Left cardiac atrium (tissue), 4 donors: ENCODE measurements around the gene DPF1. TPM values are rescaled to one million over a fixed set of nuclear protein-coding genes. Genes with fewer than 3 reads are reported as not detected.
"Not testable (repeated sequence)": the region's sequence is repeated elsewhere in the genome, so short reads cannot be mapped to it uniquely, and the experiment has no call there.

Source experiments
- ATAC-seq, 2 donors: fragments of 200-7000 bp; cut with Tn5 transposase; one replicate each; pipeline ENCODE4 v1.9.1; 2020; ENCODE audit warnings: mild to moderate bottlenecking in 2 of 2, moderate library complexity in 2 of 2
- DNase-seq: peaks from one replicate; pipeline ENCODE4 v3.0.0-alpha.2; 2020
- intact Hi-C, 2 donors: fragments of 100-400 bp; cut with DNase I; formaldehyde crosslinking; loops; one replicate each; pipeline versions ENCODE4 v1.14.1 to v1.15.1; 2022 to 2023
- long read RNA-seq: library from polyadenylated mRNA; unstranded; transcript quantifications from one replicate; pipeline ENCODE4 v2.0.0, GENCODE V29; 2021
- total RNA-seq, 2 donors: library from RNA; stranded (reverse); fragmentation: NEBNext Ultra II Directional; extraction: Animal tissue kit (Norgen Biotek cat#: 25700); gene quantifications; one replicate each; pipeline ENCODE4 v1.2.1, GENCODE V29; 2021
- donor health status: DM: no; HTN: yes; CAD: no.
- donor health status: DM: no; HTN: yes; CAD: no; lungs with severe emphysema.
- donor health status: DM: yes; HTN: yes; CAD: no.
- donor health status: Dilated cardiomyopathy.

The DPF1 gene
- under 1 TPM in 1 of 2 donors, not detected in 1; 0.26 TPM for total RNA-seq
- long read RNA-seq: 0 reads

- peak; percentile 53 for DNase-seq
- intact Hi-C loops: loop anchor here in 1 of 2 donors (10.0 kb wide), 1 partner anchor 79 kb away; no protein-coding TSS in a partner anchor
- peak; percentile 86 to 89 for ATAC-seq
Observed at GRCh38 chr19:38224014-38224862, at the start of gene DPF1. Gene DPF1, minus strand, starts transcription at chr19:38224222. Its CDS starts 80 bp downstream, at chr19:38224142.

GRCh38 chr19:38273499-38273898 lies 49.5 kb upstream of the DPF1 start:
- DNase-seq: no peak
- intact Hi-C loops: no loop called here
- no peak for ATAC-seq

GRCh38 chr19:38270587-38271167 lies 46.7 kb upstream of the DPF1 start:
- ATAC-seq (no peak), DNase-seq (no peak)
- intact Hi-C loops: no loop called here

GRCh38 chr19:38268539-38268938 lies 44.5 kb upstream of the DPF1 start:
- no peak for DNase-seq
- intact Hi-C loops: no loop called here
- ATAC-seq: no peak

- ATAC-seq (no peak), DNase-seq (no peak)
- intact Hi-C loops: no loop called here
Observed at GRCh38 chr19:38267761-38268483, 43.9 kb upstream of the DPF1 start.

- intact Hi-C loops: no loop called here
- DNase-seq (no peak), ATAC-seq (peak in 1 of 2 donors; percentile 10)
Observed at GRCh38 chr19:38266981-38267597, 43.1 kb upstream of the DPF1 start.

- intact Hi-C loops: no loop called here
- DNase-seq (no peak), ATAC-seq (no peak)
Observed at GRCh38 chr19:38265921-38266429, 42.0 kb upstream of the DPF1 start.

- DNase-seq (peak; percentile 42), ATAC-seq (peak in 1 of 2 donors; percentile 18)
Observed at GRCh38 chr19:38265213-38265861, 41.3 kb upstream of the DPF1 start.

GRCh38 chr19:38264486-38265212 lies 40.6 kb upstream of the DPF1 start, which contains the start of gene SPINT2:
Gene SPINT2, plus strand, starts transcription at chr19:38264573. Its CDS starts 320 bp downstream, at chr19:38264893.
- intact Hi-C loops: no loop called here
- ATAC-seq (peak; percentile 55 to 62), DNase-seq (peak; percentile 45)

More at GRCh38 chr19:38265213-38265861, 41.3 kb upstream of the DPF1 start:
- intact Hi-C loops: no loop called here

- intact Hi-C loops: no loop called here
- DNase-seq (peak; percentile 49), ATAC-seq (peak; percentile 70 to 77)
Observed at GRCh38 chr19:38263689-38264485, 39.9 kb upstream of the DPF1 start.

GRCh38 chr19:38262585-38263268 lies 38.7 kb upstream of the DPF1 start:
- ATAC-seq (no peak), DNase-seq (no peak)
- intact Hi-C loops: no loop called here

GRCh38 chr19:38261942-38262341 lies 37.9 kb upstream of the DPF1 start:
- intact Hi-C loops, ATAC-seq, DNase-seq: not testable (repeated sequence)

- intact Hi-C loops: no loop called here
- DNase-seq: no peak
Observed at GRCh38 chr19:38255383-38256014, 31.5 kb upstream of the DPF1 start.

GRCh38 chr19:38253788-38254187 lies 29.8 kb upstream of the DPF1 start:
- no peak for DNase-seq
- ATAC-seq: no peak
- intact Hi-C loops: no loop called here

More at GRCh38 chr19:38255383-38256014, 31.5 kb upstream of the DPF1 start:
- no peak for ATAC-seq

- ATAC-seq: peak; percentile 12 to 26
- intact Hi-C loops: no loop called here
- DNase-seq: peak; percentile 61
Observed at GRCh38 chr19:38252941-38253691, 29.1 kb upstream of the DPF1 start.
